Measurements from ENCODE around the gene HAL.

HAL gene

DNA sequence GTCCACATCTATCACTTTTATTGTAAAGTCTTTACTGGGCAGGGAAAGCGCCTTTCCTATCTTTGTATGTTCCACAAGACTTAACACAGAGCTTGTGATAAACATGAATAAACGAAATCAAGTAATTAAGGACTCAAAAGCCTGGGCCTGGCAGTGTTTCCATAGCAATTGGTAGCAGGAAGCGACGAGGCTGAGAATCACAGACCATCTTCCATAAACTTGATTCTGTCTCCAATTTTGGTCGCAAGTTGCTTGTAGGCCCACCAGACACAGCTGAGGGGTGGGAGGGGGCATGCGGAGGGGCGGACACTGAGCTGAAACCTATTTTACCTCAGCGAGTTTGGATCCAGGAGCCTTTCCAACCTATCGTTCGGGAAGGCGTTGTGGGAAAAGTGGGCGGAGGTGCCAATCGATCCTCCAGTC lies 54.0 kb downstream of the HAL start:
- no peak for DNase-seq (ENCODE audit: low read depth)

DNA sequence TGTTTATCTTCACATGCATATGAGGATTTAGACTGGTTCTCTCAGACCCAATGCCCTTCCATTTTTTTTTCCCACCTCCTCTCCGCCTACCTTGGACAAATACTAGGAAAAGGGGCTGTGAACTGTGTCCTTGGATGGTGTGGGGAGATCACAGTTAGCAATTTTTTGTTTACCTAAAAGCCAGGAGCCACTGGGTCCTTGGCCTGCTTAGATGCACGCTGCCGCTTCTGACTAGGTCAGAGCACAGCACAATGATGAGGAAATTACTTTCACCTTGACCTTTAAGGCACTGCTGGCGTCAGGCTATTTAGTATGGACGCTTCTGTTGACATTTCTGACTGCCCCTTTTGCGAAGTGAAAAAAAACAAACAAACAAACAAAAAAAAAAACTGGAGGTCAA lies 55.6 kb downstream of the HAL start:
- no peak for DNase-seq (ENCODE audit: low read depth)

Measured in amniotic epithelial cell (primary cell).